ENCODE data around the gene SYTL3. TPM values are rescaled to one million over a fixed set of nuclear protein-coding genes. Genes with fewer than 3 reads are reported as not detected.

The SYTL3 gene
- total RNA-seq, 4 donors from 2014 or later: 3.0 to 16.7 (median 6.7) TPM

- DNase-seq: no peak
- peak in 1 of 2 donors; percentile 60 for ATAC-seq
- H3K4me3 ChIP-seq: no peak overlapping the region
- no peak overlapping the region for H3K27ac ChIP-seq
- no peak for TF ChIP-seq CTCF (IDR thresholded peaks at IDR 0.05 in 4 of 5, conservative IDR thresholded peaks at IDR 0.05 in 1 of 5)
- TF ChIP-seq POLR2A (IDR thresholded peaks at IDR 0.05): no peak
- in situ Hi-C loops (cut with MboI; ENCODE audit: low sequenced_read_pairs in 4 of 4): no loop called here
- H3K36me3 ChIP-seq: peaks cover 0 to 29% of the 10 kb centered on the region in 2 donors
- no peaks in the 10 kb centered on the region for H3K4me1 ChIP-seq
- intact Hi-C loops (cut with DNase I; ENCODE audit: low total_unique reads): no loop called here
- no peaks in the 10 kb centered on the region for H3K9me3 ChIP-seq
- no peaks in the 10 kb centered on the region for H3K27me3 ChIP-seq
These were observed 125.0 kb downstream of the SYTL3 start for GRCh38 chr6:158774717-158775449.

GRCh38 chr6:158775832-158776231 is 126.0 kb downstream of the SYTL3 start:
- in situ Hi-C loops (cut with MboI; ENCODE audit: low sequenced_read_pairs in 4 of 4) (no loop called here), intact Hi-C loops (cut with DNase I; ENCODE audit: low total_unique reads) (no loop called here)
- DNase-seq (no peak), ATAC-seq (no peak)
- H3K27ac ChIP-seq: no peak overlapping the region
- H3K9me3 ChIP-seq: no peaks in the 10 kb centered on the region
- TF ChIP-seq CTCF (IDR thresholded peaks at IDR 0.05 in 4 of 5, conservative IDR thresholded peaks at IDR 0.05 in 1 of 5): no peak
- TF ChIP-seq POLR2A (IDR thresholded peaks at IDR 0.05): no peak
- H3K27me3 ChIP-seq: no peaks in the 10 kb centered on the region
- H3K4me1 ChIP-seq: no peaks in the 10 kb centered on the region
- H3K36me3 ChIP-seq: peaks cover 0 to 23% of the 10 kb centered on the region in 2 donors
- H3K4me3 ChIP-seq: no peak overlapping the region

GRCh38 chr6:158776737-158777136 is 126.9 kb downstream of the SYTL3 start:
- Histone ChIP-seq H3K27ac (no peak overlapping the region), H3K9me3 (no peaks in the 10 kb centered on the region), H3K36me3 (peaks cover 0 to 27% of the 10 kb centered on the region in 2 donors), H3K27me3 (no peaks in the 10 kb centered on the region), H3K4me1 (no peaks in the 10 kb centered on the region), H3K4me3 (no peak overlapping the region)
- intact Hi-C loops (cut with DNase I; ENCODE audit: low total_unique reads) (no loop called here), in situ Hi-C loops (cut with MboI; ENCODE audit: low sequenced_read_pairs in 4 of 4) (no loop called here)
- TF ChIP-seq POLR2A (IDR thresholded peaks at IDR 0.05) (no peak), CTCF (IDR thresholded peaks at IDR 0.05 in 4 of 5, conservative IDR thresholded peaks at IDR 0.05 in 1 of 5) (no peak)
- DNase-seq (no peak), ATAC-seq (no peak)

GRCh38 chr6:158777510-158777909 is 127.7 kb downstream of the SYTL3 start:
- no peak overlapping the region for H3K27ac ChIP-seq
- H3K9me3 ChIP-seq: no peaks in the 10 kb centered on the region
- H3K27me3 ChIP-seq: no peaks in the 10 kb centered on the region
- no peak for ATAC-seq
- TF ChIP-seq CTCF (IDR thresholded peaks at IDR 0.05 in 4 of 5, conservative IDR thresholded peaks at IDR 0.05 in 1 of 5) (no peak), POLR2A (IDR thresholded peaks at IDR 0.05) (no peak)
- intact Hi-C loops (cut with DNase I; ENCODE audit: low total_unique reads) (no loop called here), in situ Hi-C loops (cut with MboI; ENCODE audit: low sequenced_read_pairs in 4 of 4) (no loop called here)
- peaks cover 0 to 28% of the 10 kb centered on the region in 2 donors for H3K36me3 ChIP-seq
- H3K4me3 ChIP-seq: no peak overlapping the region
- H3K4me1 ChIP-seq: no peaks in the 10 kb centered on the region
- no peak for DNase-seq

Measured in gastrocnemius medialis (tissue), 4 donors.